Liver (tissue), 9 donors: ENCODE results near the gene GRK5. TPM values are rescaled to one million over a fixed set of nuclear protein-coding genes. Genes with fewer than 3 reads are reported as not detected.

Experiments used
- DNase-seq: peaks from one replicate; pipeline ENCODE4 v3.0.0-alpha.2; 2017; ENCODE audit warnings: low spot score
- H3K27ac ChIP-seq, 2 donors: one replicate each; pipeline ENCODE4 v1.7.0; 2013; ENCODE audit warnings: inconsistent platforms in 2 of 2, low read length in 2 of 2, control low read depth in 1 of 2, low read depth in 1 of 2, mild to moderate bottlenecking in 1 of 2
- H3K27me3 ChIP-seq, 4 donors: one replicate each; pipeline versions ENCODE4 v1.6.1 to v1.7.0; 2013; ENCODE audit warnings: low read length in 3 of 4, inconsistent platforms in 1 of 4, mild to moderate bottlenecking in 1 of 4, moderate library complexity in 1 of 4; ENCODE audit not compliant: control insufficient read depth in 4 of 4, insufficient read depth in 4 of 4
- H3K36me3 ChIP-seq, 4 donors: one replicate each; pipeline versions ENCODE4 v1.6.1 to v1.7.0; 2013; ENCODE audit warnings: low read length in 3 of 4, mild to moderate bottlenecking in 3 of 4, low read depth in 1 of 4, moderate library complexity in 1 of 4; ENCODE audit not compliant: control insufficient read depth in 4 of 4, insufficient read depth in 3 of 4
- H3K4me1 ChIP-seq, 4 donors: one replicate each; pipeline versions ENCODE4 v1.6.1 to v1.7.0; 2013; ENCODE audit warnings: low read length in 3 of 4, mild to moderate bottlenecking in 3 of 4, moderate library complexity in 1 of 4; ENCODE audit not compliant: control insufficient read depth in 4 of 4, insufficient read depth in 4 of 4
- H3K4me3 ChIP-seq, 3 donors: one replicate each; pipeline versions ENCODE4 v1.6.1 to v1.7.0; 2013; ENCODE audit warnings: low read length in 3 of 3, control low read depth in 1 of 3, low read depth in 1 of 3, mild to moderate bottlenecking in 1 of 3
- H3K9ac ChIP-seq, 2 donors: one replicate each; pipeline ENCODE4 v1.7.0; 2013; ENCODE audit warnings: low read length in 2 of 2, mild to moderate bottlenecking in 2 of 2, moderate library complexity in 2 of 2, control low read depth in 1 of 2, low read depth in 1 of 2
- H3K9me3 ChIP-seq, 4 donors: one replicate each; pipeline versions ENCODE4 v1.6.1 to v1.7.0; 2013; ENCODE audit warnings: low read length in 3 of 4; ENCODE audit not compliant: control insufficient read depth in 4 of 4
- EGR1 ChIP-seq, 2 donors: IDR thresholded peaks; 2 replicates each; pipeline ENCODE4 v1.6.1; 2016 to 2018; ENCODE audit warnings: antibody characterized with exemption in 2 of 2, low read depth in 2 of 2
- FOXA1 ChIP-seq: IDR thresholded peaks from 2 replicates; pipeline ENCODE4 v1.6.1; 2016; ENCODE audit warnings: antibody characterized with exemption
- FOXA2 ChIP-seq: IDR thresholded peaks from 2 replicates; pipeline ENCODE4 v1.6.1; 2016; ENCODE audit warnings: antibody characterized with exemption
- GABPA ChIP-seq, 2 donors: IDR thresholded peaks in 1 of 2; conservative IDR thresholded peaks in 1 of 2; 2 replicates each; pipeline ENCODE4 v1.6.1; 2016; ENCODE audit warnings: antibody characterized with exemption in 2 of 2, mild to moderate bottlenecking in 1 of 2, moderate library complexity in 1 of 2
- HNF4A ChIP-seq, 2 donors: conservative IDR thresholded peaks; 2 replicates each; pipeline ENCODE4 v1.6.1; 2016; ENCODE audit warnings: antibody characterized with exemption in 2 of 2, mild to moderate bottlenecking in 2 of 2
- HNF4G ChIP-seq: IDR thresholded peaks from 2 replicates; pipeline ENCODE4 v1.6.1; 2016; ENCODE audit warnings: antibody characterized with exemption
- JUND ChIP-seq, 2 donors: IDR thresholded peaks; 2 replicates each; pipeline ENCODE4 v1.6.1; 2016; ENCODE audit warnings: antibody characterized with exemption in 2 of 2
- NR2F2 ChIP-seq: IDR thresholded peaks from 2 replicates; pipeline ENCODE4 v1.6.1; 2016; ENCODE audit warnings: antibody characterized with exemption
- RAD21 ChIP-seq, 2 donors: IDR thresholded peaks; 2 replicates each; pipeline ENCODE4 v1.6.1; 2016; ENCODE audit warnings: antibody characterized with exemption in 2 of 2, mild to moderate bottlenecking in 2 of 2
- RXRA ChIP-seq, 2 donors: IDR thresholded peaks; 2 replicates each; pipeline ENCODE4 v1.6.1; 2017 to 2018; ENCODE audit warnings: antibody characterized with exemption in 2 of 2, mild to moderate bottlenecking in 1 of 2
- SP1 ChIP-seq: IDR thresholded peaks from 2 replicates; pipeline ENCODE4 v1.6.1; 2018; ENCODE audit warnings: antibody characterized with exemption, mild to moderate bottlenecking
- TAF1 ChIP-seq: conservative IDR thresholded peaks from 2 replicates; pipeline ENCODE4 v1.6.1; 2016; ENCODE audit warnings: antibody characterized with exemption, mild to moderate bottlenecking
- YY1 ChIP-seq: IDR thresholded peaks from 2 replicates; pipeline ENCODE4 v1.6.1; 2016; ENCODE audit warnings: antibody characterized with exemption, mild to moderate bottlenecking
- WGBS: extraction: QIAGEN DNeasy Blood & Tissue Kit; methylation state at CpG from one replicate; pipeline ENCODE4 v1.1.7; 2013; 5-methylcytosine and 5-hydroxymethylcytosine counted together
- polyA plus RNA-seq, 2 donors: library from polyadenylated mRNA; stranded (reverse) in 1 of 2; unstranded in 1 of 2; fragments of 200-250 nt in 1 of 2; fragments of >200 nt in 1 of 2; fragmentation: Nextera tagmentation in 1 of 2; extraction: Ambion mirVana in 1 of 2; gene quantifications; one replicate each; pipeline versions ENCODE4 v1.2.1 to v1.2.3, GENCODE V29; 2013 to 2015
- total RNA-seq, 2 donors: library from RNA; depleted of rRNA; stranded (reverse); fragments of >200 nt; gene quantifications; one replicate each; pipeline ENCODE4 v1.2.3, GENCODE V29; 2014
- TF ChIP-seq, protein P1 (sequence below): fragments of 150-350 bp; IDR thresholded peaks from 2 replicates; pipeline ENCODE4 v1.5.1; 2017; ENCODE audit warnings: improper control_type of control experiment, low read depth, low read length; ENCODE audit not compliant: missing input control
- TF ChIP-seq, protein P2 (sequence below): IDR thresholded peaks from 2 replicates; pipeline ENCODE4 v1.6.1; 2016; ENCODE audit warnings: antibody characterized with exemption
- TF ChIP-seq, protein P3 (sequence below): IDR thresholded peaks from 2 replicates; pipeline ENCODE4 v1.6.1; 2016; ENCODE audit warnings: antibody characterized with exemption
- TF ChIP-seq, protein P4 (sequence below): IDR thresholded peaks from 2 replicates; pipeline ENCODE4 v1.6.1; 2016; ENCODE audit warnings: antibody characterized with exemption
- TF ChIP-seq, protein P5 (sequence below): IDR thresholded peaks from 2 replicates; pipeline ENCODE4 v1.6.1; 2016; ENCODE audit warnings: antibody characterized with exemption, mild to moderate bottlenecking
- donor health status: healthy.
- donor health status: healthy.
- donor health status: healthy.
- donor health status: healthy.
- donor health status: healthy.

Gene GRK5
- total and polyA plus RNA-seq, 4 donors: 2.1 to 6.6 (median 5.1) TPM

DNA sequence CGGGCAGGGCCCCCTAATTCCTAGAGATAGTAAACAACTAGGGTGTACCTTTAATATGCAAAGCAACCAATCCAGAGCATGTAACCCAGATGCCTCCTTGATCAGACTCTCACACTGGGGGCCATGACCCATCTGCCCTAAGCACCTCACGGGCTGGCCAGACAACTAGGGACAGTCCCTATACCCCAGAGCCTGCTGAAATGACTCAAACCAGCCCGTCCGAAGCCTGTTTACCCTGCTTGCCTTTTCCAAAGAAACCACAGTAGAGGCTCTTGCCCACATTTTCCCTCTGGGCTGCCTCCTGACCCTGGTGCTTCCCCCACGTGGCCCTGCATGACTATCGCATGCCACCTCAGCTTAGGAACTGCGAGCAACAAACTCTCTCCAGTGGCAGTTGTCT lies 288.9 kb downstream of the GRK5 start:
- WGBS: 91% methylated on average over 7 of the region's 7 CpGs
- no peak for DNase-seq
- no peak overlapping the region for H3K27ac ChIP-seq

DNA sequence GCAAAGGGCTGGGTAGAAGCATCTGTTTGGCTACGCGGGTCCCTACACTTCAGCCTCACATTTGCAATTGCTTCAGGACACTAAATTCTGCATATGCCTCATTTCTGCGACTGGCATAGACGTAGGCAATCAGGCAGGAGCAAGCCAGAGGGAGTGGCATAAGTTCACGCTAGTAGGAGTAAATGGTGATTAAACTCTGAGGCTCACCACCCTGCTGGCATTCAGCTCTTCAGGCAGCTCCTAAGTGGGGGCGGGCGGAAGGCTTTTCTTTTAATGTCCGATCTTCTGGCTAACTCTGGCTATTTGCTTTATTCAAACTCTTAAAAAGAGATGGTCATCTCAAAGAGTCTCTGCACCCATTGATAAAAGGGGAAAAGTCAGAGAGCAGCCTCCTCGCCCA lies 289.9 kb downstream of the GRK5 start:
- no peaks in the 10 kb centered on the region for H3K4me1 ChIP-seq
- DNase-seq: no peak
- no peaks in the 10 kb centered on the region for H3K9me3 ChIP-seq
- H3K9ac ChIP-seq: no peak overlapping the region
- H3K4me3 ChIP-seq: no peak overlapping the region
- TF ChIP-seq EGR1 (IDR thresholded peaks at IDR 0.05; ENCODE audit: low read depth in 2 of 2): no peak
- TF ChIP-seq GABPA (IDR thresholded peaks at IDR 0.05 in 1 of 2, conservative IDR thresholded peaks at IDR 0.05 in 1 of 2): no peak
- TF ChIP-seq RXRA (IDR thresholded peaks at IDR 0.05): no peak
- TF ChIP-seq, protein P1, sequence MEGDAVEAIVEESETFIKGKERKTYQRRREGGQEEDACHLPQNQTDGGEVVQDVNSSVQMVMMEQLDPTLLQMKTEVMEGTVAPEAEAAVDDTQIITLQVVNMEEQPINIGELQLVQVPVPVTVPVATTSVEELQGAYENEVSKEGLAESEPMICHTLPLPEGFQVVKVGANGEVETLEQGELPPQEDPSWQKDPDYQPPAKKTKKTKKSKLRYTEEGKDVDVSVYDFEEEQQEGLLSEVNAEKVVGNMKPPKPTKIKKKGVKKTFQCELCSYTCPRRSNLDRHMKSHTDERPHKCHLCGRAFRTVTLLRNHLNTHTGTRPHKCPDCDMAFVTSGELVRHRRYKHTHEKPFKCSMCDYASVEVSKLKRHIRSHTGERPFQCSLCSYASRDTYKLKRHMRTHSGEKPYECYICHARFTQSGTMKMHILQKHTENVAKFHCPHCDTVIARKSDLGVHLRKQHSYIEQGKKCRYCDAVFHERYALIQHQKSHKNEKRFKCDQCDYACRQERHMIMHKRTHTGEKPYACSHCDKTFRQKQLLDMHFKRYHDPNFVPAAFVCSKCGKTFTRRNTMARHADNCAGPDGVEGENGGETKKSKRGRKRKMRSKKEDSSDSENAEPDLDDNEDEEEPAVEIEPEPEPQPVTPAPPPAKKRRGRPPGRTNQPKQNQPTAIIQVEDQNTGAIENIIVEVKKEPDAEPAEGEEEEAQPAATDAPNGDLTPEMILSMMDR: no peak
- TF ChIP-seq, protein P2, sequence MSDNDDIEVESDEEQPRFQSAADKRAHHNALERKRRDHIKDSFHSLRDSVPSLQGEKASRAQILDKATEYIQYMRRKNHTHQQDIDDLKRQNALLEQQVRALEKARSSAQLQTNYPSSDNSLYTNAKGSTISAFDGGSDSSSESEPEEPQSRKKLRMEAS: no peak
- TF ChIP-seq RAD21 (IDR thresholded peaks at IDR 0.05): no peak
- no peak for TF ChIP-seq YY1
- TF ChIP-seq NR2F2: no peak
- TF ChIP-seq, protein P3, sequence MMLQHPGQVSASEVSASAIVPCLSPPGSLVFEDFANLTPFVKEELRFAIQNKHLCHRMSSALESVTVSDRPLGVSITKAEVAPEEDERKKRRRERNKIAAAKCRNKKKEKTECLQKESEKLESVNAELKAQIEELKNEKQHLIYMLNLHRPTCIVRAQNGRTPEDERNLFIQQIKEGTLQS: no peak
- TF ChIP-seq, protein P4, sequence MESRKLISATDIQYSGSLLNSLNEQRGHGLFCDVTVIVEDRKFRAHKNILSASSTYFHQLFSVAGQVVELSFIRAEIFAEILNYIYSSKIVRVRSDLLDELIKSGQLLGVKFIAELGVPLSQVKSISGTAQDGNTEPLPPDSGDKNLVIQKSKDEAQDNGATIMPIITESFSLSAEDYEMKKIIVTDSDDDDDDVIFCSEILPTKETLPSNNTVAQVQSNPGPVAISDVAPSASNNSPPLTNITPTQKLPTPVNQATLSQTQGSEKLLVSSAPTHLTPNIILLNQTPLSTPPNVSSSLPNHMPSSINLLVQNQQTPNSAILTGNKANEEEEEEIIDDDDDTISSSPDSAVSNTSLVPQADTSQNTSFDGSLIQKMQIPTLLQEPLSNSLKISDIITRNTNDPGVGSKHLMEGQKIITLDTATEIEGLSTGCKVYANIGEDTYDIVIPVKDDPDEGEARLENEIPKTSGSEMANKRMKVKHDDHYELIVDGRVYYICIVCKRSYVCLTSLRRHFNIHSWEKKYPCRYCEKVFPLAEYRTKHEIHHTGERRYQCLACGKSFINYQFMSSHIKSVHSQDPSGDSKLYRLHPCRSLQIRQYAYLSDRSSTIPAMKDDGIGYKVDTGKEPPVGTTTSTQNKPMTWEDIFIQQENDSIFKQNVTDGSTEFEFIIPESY: no peak
- no peak for TF ChIP-seq HNF4A (conservative IDR thresholded peaks at IDR 0.05)
- TF ChIP-seq TAF1: no peak
- TF ChIP-seq, protein P5, sequence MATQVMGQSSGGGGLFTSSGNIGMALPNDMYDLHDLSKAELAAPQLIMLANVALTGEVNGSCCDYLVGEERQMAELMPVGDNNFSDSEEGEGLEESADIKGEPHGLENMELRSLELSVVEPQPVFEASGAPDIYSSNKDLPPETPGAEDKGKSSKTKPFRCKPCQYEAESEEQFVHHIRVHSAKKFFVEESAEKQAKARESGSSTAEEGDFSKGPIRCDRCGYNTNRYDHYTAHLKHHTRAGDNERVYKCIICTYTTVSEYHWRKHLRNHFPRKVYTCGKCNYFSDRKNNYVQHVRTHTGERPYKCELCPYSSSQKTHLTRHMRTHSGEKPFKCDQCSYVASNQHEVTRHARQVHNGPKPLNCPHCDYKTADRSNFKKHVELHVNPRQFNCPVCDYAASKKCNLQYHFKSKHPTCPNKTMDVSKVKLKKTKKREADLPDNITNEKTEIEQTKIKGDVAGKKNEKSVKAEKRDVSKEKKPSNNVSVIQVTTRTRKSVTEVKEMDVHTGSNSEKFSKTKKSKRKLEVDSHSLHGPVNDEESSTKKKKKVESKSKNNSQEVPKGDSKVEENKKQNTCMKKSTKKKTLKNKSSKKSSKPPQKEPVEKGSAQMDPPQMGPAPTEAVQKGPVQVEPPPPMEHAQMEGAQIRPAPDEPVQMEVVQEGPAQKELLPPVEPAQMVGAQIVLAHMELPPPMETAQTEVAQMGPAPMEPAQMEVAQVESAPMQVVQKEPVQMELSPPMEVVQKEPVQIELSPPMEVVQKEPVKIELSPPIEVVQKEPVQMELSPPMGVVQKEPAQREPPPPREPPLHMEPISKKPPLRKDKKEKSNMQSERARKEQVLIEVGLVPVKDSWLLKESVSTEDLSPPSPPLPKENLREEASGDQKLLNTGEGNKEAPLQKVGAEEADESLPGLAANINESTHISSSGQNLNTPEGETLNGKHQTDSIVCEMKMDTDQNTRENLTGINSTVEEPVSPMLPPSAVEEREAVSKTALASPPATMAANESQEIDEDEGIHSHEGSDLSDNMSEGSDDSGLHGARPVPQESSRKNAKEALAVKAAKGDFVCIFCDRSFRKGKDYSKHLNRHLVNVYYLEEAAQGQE: no peak
- no peak for TF ChIP-seq SP1
- no peak for TF ChIP-seq JUND (IDR thresholded peaks at IDR 0.05)
- no peak for TF ChIP-seq FOXA2
- TF ChIP-seq FOXA1: no peak
- no peak for TF ChIP-seq HNF4G
- no peaks in the 10 kb centered on the region for H3K36me3 ChIP-seq
- no peak overlapping the region for H3K27ac ChIP-seq
- 95% methylated on average over 9 of the region's 9 CpGs for WGBS
- H3K27me3 ChIP-seq: no peaks in the 10 kb centered on the region

More for the DNA sequence above, 288.9 kb downstream of the GRK5 start:
- TF ChIP-seq HNF4G: no peak
- TF ChIP-seq JUND (IDR thresholded peaks at IDR 0.05): no peak
- TF ChIP-seq, protein P4: no peak
- TF ChIP-seq, protein P2: no peak
- no peak for TF ChIP-seq HNF4A (conservative IDR thresholded peaks at IDR 0.05)
- H3K4me1 ChIP-seq: no peaks in the 10 kb centered on the region
- H3K9me3 ChIP-seq: no peaks in the 10 kb centered on the region
- no peaks in the 10 kb centered on the region for H3K27me3 ChIP-seq
- H3K4me3 ChIP-seq: no peak overlapping the region
- H3K36me3 ChIP-seq: no peaks in the 10 kb centered on the region
- no peak overlapping the region for H3K9ac ChIP-seq
